HG03139 (cell line): ENCODE measurements around the gene CCNA1.

Experiments
- ATAC-seq: cut with Tn5 transposase; IDR thresholded peaks from one replicate; pipeline ENCODE4 v1.9.1; 2021; ENCODE audit not compliant: unreplicated experiment

CCNA1 gene

GRCh38 chr13:36453516-36453915 is 21.2 kb downstream of the CCNA1 start:
- no peak for ATAC-seq

- no peak for ATAC-seq
Measured at GRCh38 chr13:36454121-36454520, 21.8 kb downstream of the CCNA1 start.

- no peak for ATAC-seq
Measured at GRCh38 chr13:36454987-36455386, 22.7 kb downstream of the CCNA1 start.

GRCh38 chr13:36456577-36456976 is 24.3 kb downstream of the CCNA1 start:
- ATAC-seq, result no peak

GRCh38 chr13:36461506-36461905 is 29.2 kb downstream of the CCNA1 start:
- no peak for ATAC-seq

GRCh38 chr13:36475468-36475867 is 43.2 kb downstream of the CCNA1 start:
- ATAC-seq, result no peak

GRCh38 chr13:36476661-36477060 is 44.4 kb downstream of the CCNA1 start:
- ATAC-seq, result no peak

GRCh38 chr13:36480726-36481427 is 48.6 kb downstream of the CCNA1 start:
- ATAC-seq, result no peak

- ATAC-seq, result no peak
Measured at GRCh38 chr13:36490055-36490454, 57.8 kb downstream of the CCNA1 start.
